Fibroblast of peridontal ligament (primary cell): ENCODE measurements around the gene DCAF15.
A peak's percentile ranks its signal among the peaks of the same experiment; 100 is the strongest.

ENCODE experiments used
- DNase-seq: peaks from one replicate; pipeline ENCODE4 v3.0.0-alpha.2; 2010; ENCODE audit errors: extremely low read depth

DCAF15 gene

DNA sequence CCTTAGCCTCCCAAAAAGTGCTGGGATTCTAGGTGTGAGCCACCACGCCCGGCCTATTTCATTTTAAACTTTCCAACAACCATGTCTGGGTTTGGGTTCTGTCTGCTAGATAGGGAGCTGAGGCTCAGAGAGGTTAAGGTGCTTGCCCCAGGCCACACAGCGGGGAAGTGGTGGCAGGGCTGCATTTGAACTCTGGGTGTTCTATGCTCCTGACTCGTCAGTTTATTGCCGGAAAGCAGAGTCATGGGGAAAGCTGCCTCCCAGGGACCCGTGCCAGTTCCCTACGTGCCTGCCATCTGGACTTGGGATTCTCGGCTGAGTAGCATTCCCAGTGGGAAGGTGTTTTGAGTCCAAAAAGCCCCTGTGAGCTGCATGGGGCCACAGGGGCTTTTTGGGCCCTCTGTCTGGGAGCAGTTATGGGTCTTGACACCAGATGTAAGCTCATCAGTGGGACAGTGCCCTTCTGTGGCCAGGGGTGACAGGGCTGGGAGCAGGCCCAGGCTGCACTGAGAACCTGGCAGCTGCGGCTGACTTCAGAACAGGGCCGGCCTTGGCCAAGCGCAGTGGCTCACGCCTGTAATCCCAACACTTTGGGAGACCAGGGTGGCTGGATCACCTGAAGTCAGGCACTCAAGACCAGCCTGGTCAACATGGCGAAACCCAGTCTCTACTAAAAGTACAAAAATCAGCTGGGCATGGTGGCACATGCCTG, 42.9 kb downstream of the DCAF15 start:
- peak; percentile 70 for DNase-seq

DNA sequence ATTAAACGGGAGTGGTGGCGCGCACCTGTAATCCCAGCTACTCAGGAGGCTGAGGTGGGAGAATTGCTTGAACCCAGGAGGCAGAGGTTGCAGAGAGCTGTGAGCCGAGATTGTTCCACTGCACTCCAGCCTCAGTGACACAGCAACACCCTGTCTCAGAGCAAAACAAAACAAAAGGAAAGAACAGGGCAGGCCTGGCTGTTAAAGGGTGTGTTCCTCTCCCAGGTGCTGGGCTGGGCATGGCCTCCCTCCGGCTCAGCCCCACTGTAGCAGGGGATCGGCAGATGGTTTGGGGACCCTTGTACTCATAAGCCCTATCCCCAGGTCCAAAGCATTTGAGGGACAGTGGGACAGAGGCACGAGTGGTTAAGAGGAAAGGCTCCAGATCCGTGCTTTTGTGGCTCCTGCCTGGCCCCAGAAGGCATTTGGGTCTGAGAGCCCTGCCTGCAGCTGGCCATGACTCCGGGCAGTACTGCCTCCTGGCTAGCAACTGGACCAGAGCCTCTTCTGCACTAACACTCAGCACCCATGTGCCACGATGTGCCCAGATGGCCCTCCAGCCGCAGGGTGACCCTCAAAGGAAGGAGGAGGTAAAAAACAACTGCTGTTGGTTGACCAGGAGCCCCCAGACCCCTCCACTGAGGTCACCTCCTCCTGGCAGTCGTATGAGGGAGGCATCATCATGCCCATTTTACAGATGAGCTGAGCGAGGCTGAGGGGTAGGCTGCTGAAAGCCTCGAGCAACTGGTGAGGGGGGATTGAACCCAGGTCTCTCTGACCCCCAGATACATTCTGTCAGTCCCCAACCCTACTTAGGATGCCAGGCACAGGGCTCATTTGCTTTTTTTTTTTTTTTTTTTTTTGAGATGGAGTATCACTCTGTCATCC, 43.8 kb downstream of the DCAF15 start:
- no peak for DNase-seq

DNA sequence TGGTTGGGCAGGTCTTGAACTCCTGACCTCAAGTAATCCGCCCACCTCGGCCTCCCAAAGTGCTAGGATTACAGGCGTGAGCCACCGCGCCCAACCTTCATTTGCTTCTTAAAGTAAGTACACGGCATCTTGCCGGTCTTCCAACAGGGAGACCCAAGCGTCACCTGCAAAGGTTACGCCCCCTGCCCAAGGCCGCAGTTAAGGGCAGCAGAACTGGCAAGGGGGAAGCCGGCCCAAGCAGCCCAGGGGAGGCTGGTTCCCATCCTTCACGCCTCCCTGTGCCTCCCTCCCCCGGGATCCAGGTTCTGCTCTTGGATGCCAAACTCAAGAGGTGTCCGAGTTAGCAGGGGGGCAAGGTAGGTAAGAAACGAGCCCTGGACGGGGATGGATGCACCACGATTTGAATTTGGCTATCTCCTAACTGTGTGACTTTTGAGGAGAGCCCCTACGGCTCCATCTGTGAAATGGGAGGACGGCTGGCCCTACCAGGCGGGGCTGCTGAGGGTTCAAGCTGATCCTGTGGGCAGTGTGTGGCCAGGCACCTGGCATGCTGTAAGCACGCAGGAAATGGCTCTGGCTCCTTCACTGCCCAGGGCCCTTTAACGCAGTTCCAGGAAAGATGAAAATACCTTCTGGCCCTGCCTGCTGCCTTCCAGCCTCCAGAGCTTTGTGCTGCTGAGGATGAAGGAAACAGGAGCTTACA, 44.8 kb downstream of the DCAF15 start:
- no peak for DNase-seq

DNA sequence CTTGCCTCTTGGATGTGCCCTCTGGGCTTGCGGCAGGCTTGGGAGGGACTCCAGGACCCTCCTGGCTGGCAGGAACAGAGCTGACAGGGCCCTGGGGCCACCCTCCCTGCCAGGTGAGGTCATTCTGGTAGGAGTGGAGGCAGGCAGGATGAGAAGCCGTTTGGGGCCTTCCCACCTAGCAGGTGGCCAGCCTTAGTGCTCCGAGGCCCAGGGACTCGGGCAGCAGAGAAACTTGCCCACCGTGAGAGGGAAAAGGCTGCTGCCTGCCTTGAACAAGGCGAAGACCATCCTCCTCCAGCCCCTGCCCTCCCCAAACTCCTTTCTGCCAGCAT, 45.3 kb downstream of the DCAF15 start:
- no peak for DNase-seq

DNA sequence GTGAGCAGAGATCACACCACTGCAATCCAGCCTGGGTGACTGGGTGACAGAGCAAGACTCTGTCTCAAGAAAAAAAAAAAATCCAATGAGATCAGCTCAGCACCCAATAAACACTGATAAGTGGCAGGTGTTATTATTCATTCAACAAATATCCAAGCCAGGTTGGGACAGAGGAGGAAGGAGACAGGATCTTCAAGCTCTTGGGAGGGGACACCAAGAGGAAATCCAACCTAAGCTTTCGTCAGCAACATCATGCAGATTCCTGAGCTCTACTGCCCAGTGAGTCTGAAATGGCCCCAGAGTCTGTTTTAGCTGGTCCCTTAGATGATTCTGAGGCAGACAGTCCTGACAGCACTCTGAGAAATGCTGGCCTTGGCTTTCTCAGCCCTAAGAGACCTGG, 46.1 kb downstream of the DCAF15 start:
- DNase-seq = no peak

DNA sequence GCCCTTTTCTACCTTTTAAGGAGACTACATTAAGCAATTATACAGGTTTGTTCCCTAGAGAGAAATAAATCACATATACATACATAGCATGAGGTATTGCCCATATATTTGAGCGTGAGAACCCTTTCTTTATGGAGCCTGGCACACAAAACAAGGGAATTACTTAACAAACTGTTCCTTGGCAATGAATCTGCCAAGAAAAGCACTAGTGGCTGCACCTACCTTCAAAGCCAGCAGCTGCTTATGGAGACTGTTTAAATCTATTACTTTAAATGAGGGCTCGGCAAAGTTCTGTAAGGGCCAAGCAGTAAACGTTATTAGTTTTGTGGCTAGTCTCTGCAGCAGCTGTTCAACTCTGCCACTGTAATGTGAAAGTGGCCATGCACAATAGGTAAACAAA, 46.8 kb downstream of the DCAF15 start:
- DNase-seq = no peak

DNA sequence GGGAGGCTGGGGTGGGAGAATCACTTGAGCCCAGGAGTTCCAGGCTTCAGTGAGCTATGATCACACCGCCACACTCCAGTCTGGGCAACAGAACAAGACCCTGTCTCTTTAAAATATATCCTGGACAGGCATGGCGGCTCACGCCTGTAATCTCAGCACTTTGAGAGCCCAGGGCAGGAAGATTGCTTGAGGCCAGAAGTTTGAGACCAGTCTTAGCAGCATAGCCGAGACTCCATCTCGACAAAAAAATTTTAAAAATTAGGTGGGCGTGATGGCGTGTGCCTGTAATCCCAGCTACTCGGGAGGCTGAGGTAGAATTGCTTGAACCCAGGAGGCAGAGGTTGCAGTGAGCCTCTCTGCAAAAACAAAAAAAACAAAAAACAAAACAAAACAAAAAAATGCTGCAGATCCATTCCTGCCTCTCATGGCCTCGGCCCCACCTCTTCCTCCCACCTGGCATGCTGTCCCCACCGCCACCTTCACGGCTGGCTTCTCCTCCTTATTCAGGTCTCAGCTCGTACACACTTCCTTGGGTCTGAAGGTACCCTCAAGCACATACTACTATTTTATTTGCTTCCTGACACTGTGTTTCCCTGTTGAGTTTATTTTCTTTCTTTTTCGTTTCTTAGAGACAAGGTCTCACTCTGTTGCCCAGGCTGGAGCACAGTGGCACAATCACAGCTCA, 48.5 kb downstream of the DCAF15 start:
- no peak for DNase-seq

DNA sequence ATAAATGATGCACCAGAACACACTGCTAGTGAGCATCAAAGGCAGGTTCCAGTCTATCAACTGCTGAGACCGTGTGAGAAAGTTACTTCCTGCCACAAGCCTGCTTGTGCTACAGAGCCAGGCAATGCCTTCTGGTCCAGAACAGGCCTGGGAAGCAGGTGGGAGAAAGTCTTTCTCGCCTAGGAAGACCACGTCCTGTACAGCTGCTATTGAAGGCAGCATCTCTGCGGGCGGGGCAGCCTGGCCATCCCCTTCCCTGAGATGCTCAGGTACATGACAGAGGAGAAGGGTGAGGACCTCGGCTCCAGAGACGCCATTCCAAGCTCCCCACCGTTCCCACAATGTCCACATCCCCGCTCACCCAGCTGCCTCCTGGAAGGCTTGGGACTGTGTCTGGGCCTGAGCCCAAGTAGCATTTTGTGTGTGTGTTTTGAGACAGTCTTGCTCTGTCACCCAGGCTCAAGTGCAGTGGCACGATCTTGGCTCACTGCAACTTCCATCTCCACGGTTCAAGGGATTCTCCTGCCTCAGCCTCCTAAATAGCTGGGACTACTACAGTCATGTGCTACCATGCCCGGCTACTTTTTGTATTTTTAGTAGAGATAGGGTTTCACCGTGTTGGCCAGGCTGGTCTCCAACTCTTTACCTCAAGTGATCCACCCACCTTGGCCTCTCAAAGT, 50.4 kb downstream of the DCAF15 start:
- DNase-seq = no peak

DNA sequence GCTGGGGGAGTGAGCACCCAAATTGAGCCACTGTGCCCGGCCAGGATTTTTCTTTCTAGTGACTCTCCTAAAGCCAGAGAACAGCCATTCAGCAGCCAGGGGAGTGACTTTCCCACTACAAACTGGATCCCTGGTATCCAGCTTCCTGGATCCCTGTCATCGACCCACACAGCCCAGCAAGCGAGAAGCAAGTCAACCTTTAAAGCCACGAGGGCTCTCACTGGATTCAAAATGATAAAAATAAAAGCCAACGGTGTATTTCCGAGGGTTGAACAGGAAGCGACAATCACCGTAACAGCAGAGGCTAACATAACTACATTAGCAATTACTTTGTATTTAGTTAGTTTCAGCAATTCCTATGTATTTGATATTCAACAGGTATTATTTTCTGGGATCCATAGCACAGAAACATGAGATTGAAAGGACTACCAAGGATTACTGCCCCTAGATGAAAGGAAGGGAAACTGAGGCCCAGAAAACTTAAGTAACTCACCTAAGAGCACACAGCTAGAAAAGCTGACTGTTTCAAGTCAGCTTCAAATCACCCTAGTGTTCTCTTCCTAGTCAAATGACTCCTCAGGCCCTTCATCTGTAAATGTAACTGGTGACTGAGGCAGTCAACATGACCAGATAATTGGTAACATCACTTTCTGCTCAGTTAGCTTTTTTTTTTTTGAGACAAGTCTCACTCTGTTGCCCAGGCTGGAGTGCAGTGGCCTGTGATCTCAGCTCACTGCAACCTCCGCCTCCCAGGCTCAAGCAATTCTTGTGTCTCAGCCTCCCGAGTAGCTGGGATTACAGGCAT, 51.1 kb downstream of the DCAF15 start:
- DNase-seq = peak; percentile 19

DNA sequence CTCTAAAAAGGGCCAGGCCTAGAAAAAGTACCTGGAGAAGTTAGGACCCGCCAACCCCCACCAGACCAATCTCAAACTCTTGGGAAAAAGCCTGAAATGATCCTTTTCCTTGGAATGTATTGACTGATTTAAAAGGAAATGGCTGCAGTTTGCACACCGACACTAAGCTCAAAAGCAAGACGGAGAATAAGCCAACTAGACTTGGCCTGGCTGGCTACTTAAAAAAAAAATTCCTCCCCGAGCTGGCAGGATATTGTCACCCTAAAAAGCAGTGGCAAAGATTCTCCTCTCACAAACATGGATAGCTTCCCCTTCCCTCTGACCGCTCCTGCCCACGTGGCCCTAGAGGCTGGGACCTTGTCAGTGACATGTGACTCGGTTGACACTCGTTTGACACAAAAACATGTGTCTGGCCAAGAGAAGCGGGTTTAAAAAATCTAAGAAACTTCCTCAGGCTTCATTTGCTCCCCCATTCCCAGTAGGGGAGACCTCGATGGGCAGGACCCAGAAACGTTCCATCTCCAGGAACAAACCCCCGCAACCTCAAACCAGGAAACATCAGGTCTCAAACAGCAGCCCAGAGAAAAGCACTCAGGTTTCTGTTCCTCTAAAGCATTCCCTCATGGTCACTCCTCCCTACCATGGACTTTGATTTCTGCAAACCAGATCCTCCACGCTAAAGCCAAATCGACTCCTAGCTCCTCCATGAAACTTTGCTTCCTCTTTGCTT, 52.5 kb downstream of the DCAF15 start:
- DNase-seq = peak; percentile 26

DNA sequence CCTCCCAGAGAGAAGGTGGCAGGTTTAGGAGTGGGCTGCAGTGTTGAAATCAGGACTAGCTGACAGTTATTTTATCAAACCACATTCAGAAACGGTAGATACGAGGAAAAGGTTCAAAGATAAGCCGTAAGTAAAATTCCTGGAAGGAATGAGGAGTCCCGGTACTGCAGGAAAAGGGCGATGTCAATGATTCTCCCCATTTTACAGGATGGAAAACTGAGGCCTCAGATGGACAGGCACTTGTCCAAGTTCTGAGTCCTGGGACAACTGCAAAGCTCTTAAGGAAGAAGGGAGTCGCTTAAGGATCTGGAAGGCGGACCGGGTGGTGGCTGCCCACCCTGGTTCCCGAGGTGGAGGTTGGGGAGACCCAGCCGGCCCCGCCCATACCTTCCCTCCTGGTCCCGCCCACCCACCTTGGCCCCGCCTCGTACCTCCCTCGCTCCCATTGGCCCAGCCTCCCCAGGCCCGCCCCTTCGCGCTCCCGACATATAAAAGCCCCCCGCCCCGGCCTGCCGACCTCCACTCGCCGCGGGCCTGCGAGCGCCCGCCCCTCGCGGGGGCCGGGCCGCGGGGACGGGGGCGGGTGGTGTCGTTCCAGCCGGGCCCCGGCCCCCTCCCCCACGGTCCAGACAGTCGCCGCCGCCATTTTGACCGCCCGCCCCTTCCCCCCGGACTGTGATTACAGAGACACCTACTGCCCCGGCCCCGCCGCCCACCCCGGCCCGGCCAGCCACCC, 53.2 kb downstream of the DCAF15 start:
- DNase-seq = peak; percentile 78

DNA sequence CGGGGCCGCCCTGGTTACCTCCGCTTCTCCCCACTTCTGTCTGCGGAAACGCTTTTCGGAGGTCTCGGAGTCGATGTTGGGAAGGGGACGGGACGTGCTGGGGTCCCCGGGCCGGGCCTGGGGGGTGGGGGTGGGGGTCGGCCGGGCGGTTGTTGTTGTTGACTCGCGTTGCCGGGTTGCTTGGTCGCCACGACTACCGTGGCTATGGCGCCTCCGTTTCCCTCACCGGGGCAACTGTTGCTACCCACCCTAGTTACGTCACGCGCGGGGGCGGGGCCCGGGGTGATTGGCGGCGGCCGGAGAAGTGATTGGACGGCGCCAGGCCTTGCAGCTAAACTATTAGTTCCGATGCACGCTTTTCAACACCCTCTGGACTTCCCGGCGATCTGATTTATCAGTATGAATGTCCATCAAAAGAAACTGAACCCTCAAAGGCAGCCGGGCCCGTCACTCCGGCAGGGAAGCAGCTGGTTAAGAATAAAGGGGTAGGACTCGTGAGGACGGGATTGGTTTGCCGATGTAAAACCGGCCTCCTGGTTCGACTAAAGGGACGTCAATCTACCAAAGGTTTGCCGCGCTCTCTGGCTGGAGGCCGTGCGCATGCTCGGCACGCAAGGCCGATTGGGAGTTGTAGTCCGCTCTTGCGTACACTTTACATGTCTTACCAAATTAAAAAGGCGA, 53.9 kb downstream of the DCAF15 start, which contains the start of gene RFX1:
Gene RFX1 (minus strand): TSS at position 236 of the 681 bp plus-strand sequence. CDS start 12,477 bp downstream, outside the sequence.
- peak; percentile 100 for DNase-seq

DNA sequence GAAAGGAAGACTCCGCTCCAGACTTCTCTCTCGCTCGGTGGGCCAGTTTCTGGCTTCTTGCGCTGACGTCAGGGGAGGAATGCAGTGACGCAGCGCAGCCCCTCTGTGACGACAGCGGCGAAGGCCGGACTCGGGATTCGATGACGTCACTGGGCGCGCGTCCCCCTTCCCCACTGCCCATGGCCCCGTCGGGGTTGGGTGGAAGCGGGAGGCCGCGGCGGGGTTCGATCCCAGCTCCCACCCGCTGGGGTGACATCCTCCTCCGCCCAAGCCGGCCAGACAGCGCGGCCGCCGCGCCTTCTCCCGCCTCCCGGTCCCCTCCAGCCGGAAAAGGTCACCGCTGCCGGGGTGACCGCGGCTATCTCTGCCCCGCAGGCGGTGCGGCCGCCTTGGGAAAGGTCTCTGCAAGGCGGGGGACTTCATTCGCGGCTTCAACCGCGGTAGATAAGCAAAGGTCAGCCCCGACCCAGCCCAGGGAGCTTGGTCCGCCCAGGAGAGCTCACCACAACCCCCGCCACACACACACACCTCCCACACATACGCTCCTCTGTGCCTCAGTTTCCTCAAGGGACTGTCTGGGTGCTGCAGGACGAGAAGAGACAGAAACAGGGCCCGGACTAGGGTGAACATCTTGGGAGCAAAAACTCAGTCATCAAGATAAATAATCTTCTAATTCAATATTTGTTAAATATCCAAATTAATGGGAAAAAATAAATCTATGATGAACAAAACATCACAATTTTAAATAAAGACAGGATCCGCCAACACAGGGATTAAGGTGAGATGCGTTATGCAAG, 54.7 kb downstream of the DCAF15 start:
- DNase-seq = no peak
